ENCODE results near the gene SLC35E2B. TPM values are rescaled to one million over a fixed set of nuclear protein-coding genes. Genes with fewer than 3 reads are reported as not detected.

The SLC35E2B gene
- total RNA-seq, 6 donors from 2014 or later: 33.0 to 116 (median 47.9) TPM

DNA sequence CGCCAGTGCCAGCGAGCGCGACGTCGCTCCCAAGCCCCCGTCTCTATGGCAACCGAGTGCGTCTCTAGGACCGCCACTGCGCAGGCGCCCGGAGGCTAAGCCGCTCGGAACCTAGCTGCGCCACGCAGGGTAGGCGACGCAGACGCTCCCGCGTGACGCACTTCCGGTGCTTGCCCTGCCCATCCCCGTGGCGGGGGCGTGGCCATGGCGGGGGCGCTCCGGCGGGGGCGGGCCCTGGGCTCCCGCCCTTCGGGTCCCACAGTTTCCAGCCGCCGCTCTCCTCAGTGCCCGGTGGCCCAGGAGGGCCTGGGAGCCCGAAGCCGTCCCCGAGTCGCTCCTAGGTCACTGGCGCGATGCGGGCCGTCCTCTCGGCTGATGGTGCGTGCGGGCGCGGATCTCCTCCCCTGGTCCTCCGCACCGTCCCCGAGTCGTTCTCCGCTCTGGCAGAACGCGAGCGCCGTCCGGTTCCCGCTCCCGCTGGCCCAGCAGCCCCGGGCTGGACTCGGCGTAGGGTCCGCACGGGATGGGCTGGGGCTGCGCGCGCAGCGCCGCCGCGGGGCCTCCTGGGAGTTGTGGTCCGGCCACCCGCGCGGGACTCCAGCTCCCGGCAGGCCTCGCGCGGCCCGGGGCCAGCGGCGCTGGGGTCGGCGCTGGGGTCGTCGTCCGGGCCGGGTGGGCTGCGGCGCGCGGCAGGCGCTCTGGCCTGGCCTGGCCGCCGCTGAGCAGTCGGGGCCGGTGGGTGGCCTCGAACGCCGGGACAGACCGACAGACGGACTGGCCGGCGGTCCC, 77.1 kb downstream of the SLC35E2B start, which contains the start of gene MIB2:
MIB2 (plus strand) TSS at position 245 of the 789 bp plus-strand sequence. CDS start 7,953 bp downstream, outside the sequence.
- Histone ChIP-seq H3K27ac (peak within 1 kb of the TSS; percentile 99 to 100 (median 100)), H3K4me1 (peaks cover 30 to 55% (median 42%) of the 10 kb centered on the region in 4 donors), H3K27me3 (no peaks in the 10 kb centered on the region), H3K4me3 (peak within 1 kb of the TSS; percentile 92 to 100 (median 96)), H3K9me3 (no peaks in the 10 kb centered on the region), H3K36me3 (peaks cover 0 to 14% (median 6%) of the 10 kb centered on the region in 4 donors)
- ATAC-seq (ENCODE audit: low FRiP score in 2 of 2): peak; percentile 95 to 97
- peak; percentile 97 to 100 for DNase-seq
- WGBS, 2 donors: 0% methylated on average over 24 to 45 of the region's 107 CpGs
- TF ChIP-seq, protein P1, sequence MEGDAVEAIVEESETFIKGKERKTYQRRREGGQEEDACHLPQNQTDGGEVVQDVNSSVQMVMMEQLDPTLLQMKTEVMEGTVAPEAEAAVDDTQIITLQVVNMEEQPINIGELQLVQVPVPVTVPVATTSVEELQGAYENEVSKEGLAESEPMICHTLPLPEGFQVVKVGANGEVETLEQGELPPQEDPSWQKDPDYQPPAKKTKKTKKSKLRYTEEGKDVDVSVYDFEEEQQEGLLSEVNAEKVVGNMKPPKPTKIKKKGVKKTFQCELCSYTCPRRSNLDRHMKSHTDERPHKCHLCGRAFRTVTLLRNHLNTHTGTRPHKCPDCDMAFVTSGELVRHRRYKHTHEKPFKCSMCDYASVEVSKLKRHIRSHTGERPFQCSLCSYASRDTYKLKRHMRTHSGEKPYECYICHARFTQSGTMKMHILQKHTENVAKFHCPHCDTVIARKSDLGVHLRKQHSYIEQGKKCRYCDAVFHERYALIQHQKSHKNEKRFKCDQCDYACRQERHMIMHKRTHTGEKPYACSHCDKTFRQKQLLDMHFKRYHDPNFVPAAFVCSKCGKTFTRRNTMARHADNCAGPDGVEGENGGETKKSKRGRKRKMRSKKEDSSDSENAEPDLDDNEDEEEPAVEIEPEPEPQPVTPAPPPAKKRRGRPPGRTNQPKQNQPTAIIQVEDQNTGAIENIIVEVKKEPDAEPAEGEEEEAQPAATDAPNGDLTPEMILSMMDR (IDR thresholded peaks at IDR 0.05): peak in 3 of 6 experiments; percentile 39 to 52 (median 39)
- peak in 3 of 4 donors; percentile 65 to 91 (median 83) for TF ChIP-seq POLR2A (IDR thresholded peaks at IDR 0.05)
- peak in 1 of 4 donors; percentile 64 for TF ChIP-seq EP300 (IDR thresholded peaks at IDR 0.05)
- TF ChIP-seq POLR2AphosphoS5 (IDR thresholded peaks at IDR 0.05): peak; percentile 76 to 91

DNA sequence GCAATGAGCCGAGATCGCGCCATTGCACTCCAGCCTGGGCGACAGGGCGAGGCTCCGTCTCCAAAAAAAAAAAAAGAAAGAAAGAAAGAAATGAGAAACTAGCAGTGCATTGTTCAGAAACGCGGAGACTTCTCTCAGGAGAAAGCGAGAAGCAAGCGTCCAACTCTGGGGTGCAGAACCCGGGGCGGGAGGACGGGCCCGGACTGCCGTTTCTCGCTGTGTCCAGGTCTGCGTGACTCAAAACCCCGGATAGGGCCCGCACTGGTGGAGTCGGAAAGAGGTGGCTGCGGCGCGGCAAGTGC, 77.7 kb downstream of the SLC35E2B start:
- Histone ChIP-seq H3K4me1 (peaks cover 30 to 55% (median 47%) of the 10 kb centered on the region in 4 donors), H3K9me3 (no peaks in the 10 kb centered on the region), H3K4me3 (peak overlapping the region; percentile 92 to 100 (median 96)), H3K36me3 (peaks cover 0 to 14% (median 6%) of the 10 kb centered on the region in 4 donors), H3K27me3 (no peaks in the 10 kb centered on the region), H3K27ac (peak overlapping the region; percentile 99 to 100 (median 100))
- 1% methylated on average over 18 to 19 of the region's 23 CpGs for WGBS, 2 donors
- TF ChIP-seq EP300 (IDR thresholded peaks at IDR 0.05) (no peak), POLR2A (IDR thresholded peaks at IDR 0.05) (no peak), POLR2AphosphoS5 (IDR thresholded peaks at IDR 0.05) (no peak)
- TF ChIP-seq, protein P1 (IDR thresholded peaks at IDR 0.05): no peak
- DNase-seq (no peak), ATAC-seq (ENCODE audit: low FRiP score in 2 of 2) (no peak)

DNA sequence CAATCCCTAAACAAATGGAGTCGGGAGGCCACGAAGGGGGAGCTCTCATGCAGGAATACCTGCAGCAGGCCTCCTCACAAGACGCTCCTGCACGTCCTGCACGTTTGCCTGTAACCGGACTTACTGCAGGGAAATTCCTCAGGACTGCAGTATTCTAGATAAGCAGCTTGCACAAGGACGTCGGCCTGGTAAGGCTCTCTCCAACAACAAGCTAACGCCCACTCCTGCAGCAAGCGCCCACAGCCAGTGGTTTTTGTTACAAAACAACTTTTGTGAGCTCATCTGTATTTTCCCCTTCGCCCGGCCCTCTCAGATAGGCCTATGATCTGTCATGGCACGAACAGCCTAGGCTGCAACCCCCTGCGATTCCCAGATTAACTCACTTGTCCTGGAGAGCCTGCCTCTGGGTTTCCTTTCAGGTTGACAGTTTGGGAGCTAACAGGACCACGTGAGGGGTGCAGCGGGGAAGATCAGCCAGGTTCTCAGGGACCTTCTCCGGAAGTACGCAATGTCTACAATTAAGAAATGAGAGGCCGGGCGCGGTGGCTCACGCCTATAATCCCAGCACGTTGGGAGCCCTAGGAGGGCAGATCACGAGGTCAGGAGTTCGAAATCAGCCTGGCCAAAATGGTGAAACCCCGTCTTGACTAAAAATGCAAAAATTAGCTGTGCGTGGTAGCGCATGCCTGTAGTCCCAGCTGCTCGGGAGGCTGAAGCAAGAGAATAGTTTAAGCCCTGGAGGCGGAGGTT, 78.2 kb downstream of the SLC35E2B start:
- Histone ChIP-seq H3K9me3 (no peaks in the 10 kb centered on the region), H3K36me3 (peaks cover 0 to 14% (median 6%) of the 10 kb centered on the region in 4 donors), H3K27ac (peak overlapping the region; percentile 99 to 100 (median 100)), H3K27me3 (no peaks in the 10 kb centered on the region), H3K4me1 (peaks cover 30 to 54% (median 51%) of the 10 kb centered on the region in 4 donors), H3K4me3 (peak overlapping the region; percentile 92 to 100 (median 96))
- WGBS, 2 donors: 14 to 19% methylated on average over 25 to 30 of the region's 30 CpGs
- DNase-seq: peak; percentile 32 to 69
- ATAC-seq (ENCODE audit: low FRiP score in 2 of 2): peak; percentile 17 to 35
- TF ChIP-seq POLR2A (IDR thresholded peaks at IDR 0.05) (peak in 1 of 4 donors; percentile 25), POLR2AphosphoS5 (IDR thresholded peaks at IDR 0.05) (no peak)

DNA sequence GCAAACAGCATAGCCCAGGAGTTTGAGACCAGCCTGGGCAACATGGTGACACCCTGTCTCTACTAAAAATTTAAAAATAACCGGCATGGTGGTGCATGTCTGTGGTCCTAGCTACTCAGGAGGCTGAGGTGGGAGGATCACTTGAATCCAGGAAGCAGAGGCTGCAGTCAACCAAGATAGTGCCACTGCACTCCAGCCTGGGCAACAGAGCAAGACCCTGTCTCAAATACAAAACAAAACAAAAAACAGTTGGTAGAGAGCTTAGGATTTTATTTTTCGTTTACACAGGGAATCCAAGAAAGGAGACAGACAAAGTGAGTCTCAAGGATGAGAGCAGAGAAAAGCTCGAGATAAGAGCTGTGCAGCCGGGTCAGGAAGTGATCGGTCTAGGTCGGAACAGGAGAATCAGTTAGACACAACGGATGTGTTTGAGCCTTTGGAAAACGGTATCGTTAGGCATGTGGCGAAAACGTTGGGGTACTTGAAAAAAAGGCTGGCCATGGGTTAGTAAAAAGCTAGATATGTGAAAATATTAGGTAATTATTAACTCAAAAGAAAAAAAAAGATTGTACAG, 79.0 kb downstream of the SLC35E2B start:
- no peaks in the 10 kb centered on the region for H3K27me3 ChIP-seq
- H3K27ac ChIP-seq: peak overlapping the region; percentile 78 to 100 (median 100)
- H3K4me1 ChIP-seq: peaks cover 30 to 56% (median 51%) of the 10 kb centered on the region in 4 donors
- peaks cover 0 to 13% (median 6%) of the 10 kb centered on the region in 4 donors for H3K36me3 ChIP-seq
- ATAC-seq (ENCODE audit: low FRiP score in 2 of 2) (no peak), DNase-seq (no peak)
- H3K4me3 ChIP-seq: peak overlapping the region; percentile 7 to 100 (median 96)
- TF ChIP-seq EP300 (IDR thresholded peaks at IDR 0.05) (no peak), POLR2A (IDR thresholded peaks at IDR 0.05) (no peak), POLR2AphosphoS5 (IDR thresholded peaks at IDR 0.05) (no peak)
- TF ChIP-seq, protein P1 (IDR thresholded peaks at IDR 0.05): no peak
- WGBS, 2 donors: 57 to 64% methylated on average over 11 of the region's 11 CpGs
- H3K9me3 ChIP-seq: no peaks in the 10 kb centered on the region

DNA sequence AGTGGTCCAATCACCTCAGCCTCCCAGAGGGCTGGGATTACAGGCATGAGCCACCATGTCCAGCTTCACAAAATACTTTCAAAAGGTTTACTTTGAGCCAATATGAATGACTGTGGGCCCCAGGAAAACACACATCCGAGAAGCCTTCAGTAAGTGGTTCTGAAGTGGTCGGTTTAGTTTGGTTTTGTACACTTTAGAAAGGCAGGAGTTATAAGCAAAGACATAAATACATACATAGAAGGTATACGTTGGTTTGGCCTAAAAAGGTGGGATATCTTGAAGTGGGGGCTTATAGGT, 80.5 kb downstream of the SLC35E2B start:
- peak overlapping the region; percentile 78 to 100 (median 88) for H3K27ac ChIP-seq
- ATAC-seq (ENCODE audit: low FRiP score in 2 of 2) (peak in 1 of 2 donors; percentile 23), DNase-seq (peak in 1 of 2 donors; percentile 62)
- H3K27me3 ChIP-seq: no peaks in the 10 kb centered on the region
- 69 to 76% methylated on average over 3 of the region's 3 CpGs for WGBS, 2 donors
- H3K36me3 ChIP-seq: no peaks in the 10 kb centered on the region
- H3K9me3 ChIP-seq: no peaks in the 10 kb centered on the region
- H3K4me1 ChIP-seq: peaks cover 27 to 53% (median 46%) of the 10 kb centered on the region in 4 donors
- no peak for TF ChIP-seq POLR2A (IDR thresholded peaks at IDR 0.05)
- peak in 1 of 4 donors; percentile 6 for TF ChIP-seq EP300 (IDR thresholded peaks at IDR 0.05)
- H3K4me3 ChIP-seq: no peak overlapping the region

Measured in upper lobe of left lung (tissue), 6 donors.